Measurements from ENCODE around the gene SVIL. TPM values are rescaled to one million over a fixed set of nuclear protein-coding genes. Genes with fewer than 3 reads are reported as not detected.

Gene SVIL
- total RNA-seq, 2 donors from 2014 or later, result 349 to 483 TPM

DNA sequence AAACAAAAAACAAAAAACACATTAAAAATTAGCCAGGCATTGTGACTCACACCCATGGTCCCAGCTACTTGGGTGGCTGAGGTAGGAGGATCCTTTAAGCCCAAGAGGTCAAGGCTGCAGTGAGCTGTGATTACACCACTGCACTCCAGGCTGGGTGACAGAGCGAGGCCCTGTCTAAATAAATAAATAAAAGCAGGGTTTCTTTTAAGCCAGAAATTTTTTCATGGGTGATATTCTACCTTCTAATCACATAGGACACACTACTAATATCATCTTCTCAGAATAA is 14.2 kb upstream of the SVIL start:
- TF ChIP-seq CTCF (IDR thresholded peaks at IDR 0.05), result no peak
- ATAC-seq (ENCODE audit: insufficient number of reproducible peaks, low FRiP score, low read depth), result no peak
- Histone ChIP-seq H3K4me1 (ENCODE audit: control insufficient read depth in 1 of 2, low read depth in 2 of 2) (peaks cover 25 to 72% of the 10 kb centered on the region in 2 donors), H3K36me3 (no peaks in the 10 kb centered on the region), H3K9me3 (no peaks in the 10 kb centered on the region), H3K4me3 (no peak overlapping the region), H3K27ac (peak overlapping the region; percentile 71 to 79), H3K27me3 (replicated peaks; ENCODE audit: insufficient read depth) (no peaks in the 10 kb centered on the region)
- no peak for DNase-seq (ENCODE audit: low spot score)

- TF ChIP-seq CTCF (IDR thresholded peaks at IDR 0.05), result no peak
- Histone ChIP-seq H3K9me3 (no peaks in the 10 kb centered on the region), H3K4me3 (peak overlapping the region; percentile 17), H3K36me3 (no peaks in the 10 kb centered on the region), H3K27ac (peak overlapping the region; percentile 71 to 79), H3K27me3 (replicated peaks; ENCODE audit: insufficient read depth) (no peaks in the 10 kb centered on the region), H3K4me1 (ENCODE audit: control insufficient read depth in 1 of 2, low read depth in 2 of 2) (peaks cover 30 to 78% of the 10 kb centered on the region in 2 donors)
- ATAC-seq (ENCODE audit: insufficient number of reproducible peaks, low FRiP score, low read depth), result no peak
- DNase-seq (ENCODE audit: low spot score), result no peak
Measured at GRCh38 chr10:29648114-29648982, 13.6 kb upstream of the SVIL start.

DNA sequence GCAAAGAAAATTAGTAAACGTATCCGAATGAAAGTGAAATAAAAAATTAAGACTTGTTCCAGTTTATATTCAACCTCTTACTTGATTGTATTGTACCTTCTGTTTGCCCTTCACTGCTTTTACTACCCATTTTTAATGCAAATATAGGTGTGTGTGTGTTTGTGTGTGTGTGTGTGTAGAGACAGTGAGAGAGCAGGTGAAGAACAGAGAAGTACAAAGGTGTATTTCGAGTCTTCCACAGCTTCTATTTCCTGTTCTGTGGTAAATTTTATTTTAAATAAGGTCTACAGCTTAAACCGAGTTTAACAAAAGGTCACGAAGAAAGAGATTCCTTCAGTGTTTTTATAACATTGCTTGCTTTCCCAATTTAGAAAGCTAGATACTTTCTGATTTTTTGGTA is 12.7 kb upstream of the SVIL start:
- H3K36me3 ChIP-seq, result no peaks in the 10 kb centered on the region
- peaks cover 39 to 86% of the 10 kb centered on the region in 2 donors for H3K4me1 ChIP-seq (ENCODE audit: control insufficient read depth in 1 of 2, low read depth in 2 of 2)
- peak overlapping the region; percentile 71 to 79 for H3K27ac ChIP-seq
- H3K27me3 ChIP-seq (replicated peaks; ENCODE audit: insufficient read depth), result no peaks in the 10 kb centered on the region
- no peaks in the 10 kb centered on the region for H3K9me3 ChIP-seq
- DNase-seq (ENCODE audit: low spot score), result no peak
- no peak for TF ChIP-seq CTCF (IDR thresholded peaks at IDR 0.05)
- no peak for ATAC-seq (ENCODE audit: insufficient number of reproducible peaks, low FRiP score, low read depth)
- H3K4me3 ChIP-seq, result peak overlapping the region; percentile 39

DNA sequence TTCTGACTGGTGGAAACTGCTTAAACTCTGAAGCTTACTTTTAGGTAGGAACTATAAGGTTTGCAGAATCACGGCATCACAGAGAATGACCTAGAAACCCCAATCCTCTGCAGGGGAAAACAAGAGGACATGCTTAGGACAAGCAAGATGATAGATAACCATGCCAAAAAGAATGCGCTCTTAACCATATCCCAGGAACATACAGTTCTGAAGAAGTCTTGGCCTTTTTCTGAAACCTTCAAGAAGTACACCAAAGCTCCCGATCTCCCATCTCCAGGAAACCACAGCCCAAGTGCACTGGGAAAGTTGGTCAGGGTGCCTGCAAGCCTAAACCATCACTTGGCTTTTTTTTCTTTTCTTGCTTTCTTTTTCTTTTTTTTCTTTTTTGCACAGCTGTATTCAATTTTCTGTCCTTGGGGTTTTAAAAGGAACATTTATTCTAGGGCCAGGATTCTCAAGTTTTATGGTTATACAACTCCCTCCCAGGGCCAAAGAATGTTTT is 12.2 kb upstream of the SVIL start:
- no peaks in the 10 kb centered on the region for H3K27me3 ChIP-seq (replicated peaks; ENCODE audit: insufficient read depth)
- H3K4me1 ChIP-seq (ENCODE audit: control insufficient read depth in 1 of 2, low read depth in 2 of 2), result peaks cover 40 to 91% of the 10 kb centered on the region in 2 donors
- DNase-seq (ENCODE audit: low spot score) (no peak), ATAC-seq (ENCODE audit: insufficient number of reproducible peaks, low FRiP score, low read depth) (no peak)
- no peaks in the 10 kb centered on the region for H3K36me3 ChIP-seq
- peak overlapping the region; percentile 39 for H3K4me3 ChIP-seq
- H3K27ac ChIP-seq, result peak overlapping the region; percentile 71 to 79
- no peak for TF ChIP-seq CTCF (IDR thresholded peaks at IDR 0.05)
- H3K9me3 ChIP-seq, result no peaks in the 10 kb centered on the region

- ATAC-seq (ENCODE audit: insufficient number of reproducible peaks, low FRiP score, low read depth), result no peak
- Histone ChIP-seq H3K36me3 (no peaks in the 10 kb centered on the region), H3K9me3 (no peaks in the 10 kb centered on the region), H3K4me3 (peak overlapping the region; percentile 24), H3K27ac (peak overlapping the region; percentile 71 to 79), H3K27me3 (replicated peaks; ENCODE audit: insufficient read depth) (no peaks in the 10 kb centered on the region), H3K4me1 (ENCODE audit: control insufficient read depth in 1 of 2, low read depth in 2 of 2) (peaks cover 45 to 92% of the 10 kb centered on the region in 2 donors)
- no peak for TF ChIP-seq CTCF (IDR thresholded peaks at IDR 0.05)
- DNase-seq (ENCODE audit: low spot score), result no peak
Measured at GRCh38 chr10:29646238-29646902, 11.6 kb upstream of the SVIL start.

All from thoracic aorta (tissue), 2 donors.